ENCODE measurements around the gene ARHGAP24. TPM values are rescaled to one million over a fixed set of nuclear protein-coding genes. Genes with fewer than 3 reads are reported as not detected.

ARHGAP24 gene
- total RNA-seq, 4 donors from 2014 or later: 3.6 to 35.3 (median 7.2) TPM

GRCh38 chr4:86006057-86006456 lies 531.1 kb downstream of the ARHGAP24 start:
- Histone ChIP-seq H3K27ac (no peak overlapping the region), H3K27me3 (no peaks in the 10 kb centered on the region), H3K4me1 (peaks cover 0 to 1% (median 0%) of the 10 kb centered on the region in 3 donors), H3K4me3 (no peak overlapping the region), H3K36me3 (no peaks in the 10 kb centered on the region), H3K9me3 (no peaks in the 10 kb centered on the region)
- TF ChIP-seq CTCF (IDR thresholded peaks at IDR 0.05) (no peak), POLR2A (IDR thresholded peaks at IDR 0.05) (no peak)
- intact Hi-C loops (cut with DNase I): no loop called here
- no peak for DNase-seq

- intact Hi-C loops (cut with DNase I): no loop called here
- 85 to 93% methylated on average over 6 of the region's 6 CpGs for WGBS, 2 donors
- Histone ChIP-seq H3K36me3 (no peaks in the 10 kb centered on the region), H3K4me3 (no peak overlapping the region), H3K4me1 (peaks cover 0 to 10% (median 0%) of the 10 kb centered on the region in 3 donors), H3K27ac (no peak overlapping the region), H3K9me3 (no peaks in the 10 kb centered on the region), H3K27me3 (no peaks in the 10 kb centered on the region)
- DNase-seq: no peak
- TF ChIP-seq POLR2A (IDR thresholded peaks at IDR 0.05) (no peak), CTCF (IDR thresholded peaks at IDR 0.05) (no peak)
These were observed 532.1 kb downstream of the ARHGAP24 start for GRCh38 chr4:86007042-86007441.

GRCh38 chr4:86011117-86011516 lies 536.2 kb downstream of the ARHGAP24 start:
- H3K9me3 ChIP-seq: no peaks in the 10 kb centered on the region
- H3K27ac ChIP-seq: no peak overlapping the region
- H3K4me3 ChIP-seq: no peak overlapping the region
- no peak for DNase-seq
- intact Hi-C loops (cut with DNase I): no loop called here
- no peak for TF ChIP-seq POLR2A (IDR thresholded peaks at IDR 0.05)
- no peak for TF ChIP-seq CTCF (IDR thresholded peaks at IDR 0.05)
- H3K4me1 ChIP-seq: peaks cover 0 to 10% (median 0%) of the 10 kb centered on the region in 3 donors
- 35 to 45% methylated on average over 1 of the region's 1 CpG for WGBS, 2 donors
- H3K27me3 ChIP-seq: no peaks in the 10 kb centered on the region
- no peaks in the 10 kb centered on the region for H3K36me3 ChIP-seq

GRCh38 chr4:86013621-86014020 lies 538.7 kb downstream of the ARHGAP24 start:
- Histone ChIP-seq H3K36me3 (no peaks in the 10 kb centered on the region), H3K27me3 (no peaks in the 10 kb centered on the region), H3K9me3 (no peaks in the 10 kb centered on the region), H3K4me3 (no peak overlapping the region), H3K4me1 (peaks cover 0 to 10% (median 0%) of the 10 kb centered on the region in 3 donors), H3K27ac (no peak overlapping the region)
- DNase-seq: no peak
- WGBS, 2 donors: 73 to 77% methylated on average over 4 of the region's 4 CpGs
- TF ChIP-seq POLR2A (IDR thresholded peaks at IDR 0.05) (no peak), CTCF (IDR thresholded peaks at IDR 0.05) (no peak)
- intact Hi-C loops (cut with DNase I): no loop called here

GRCh38 chr4:86014599-86014998 lies 539.6 kb downstream of the ARHGAP24 start:
- 78 to 82% methylated on average over 5 of the region's 5 CpGs for WGBS, 2 donors
- Histone ChIP-seq H3K4me1 (peaks cover 0 to 10% (median 0%) of the 10 kb centered on the region in 3 donors), H3K4me3 (no peak overlapping the region), H3K9me3 (no peaks in the 10 kb centered on the region), H3K27ac (no peak overlapping the region), H3K36me3 (no peaks in the 10 kb centered on the region), H3K27me3 (no peaks in the 10 kb centered on the region)
- intact Hi-C loops (cut with DNase I): no loop called here
- TF ChIP-seq POLR2A (IDR thresholded peaks at IDR 0.05): no peak
- DNase-seq: no peak

All from esophagus squamous epithelium (tissue), 5 donors.